HG02623 (cell line): ENCODE measurements around the gene PLPPR5.

Experiments
- ATAC-seq: cut with Tn5 transposase; IDR thresholded peaks from one replicate; pipeline ENCODE4 v1.9.1; 2021; ENCODE audit warnings: moderate library complexity; ENCODE audit not compliant: unreplicated experiment

Gene PLPPR5

DNA sequence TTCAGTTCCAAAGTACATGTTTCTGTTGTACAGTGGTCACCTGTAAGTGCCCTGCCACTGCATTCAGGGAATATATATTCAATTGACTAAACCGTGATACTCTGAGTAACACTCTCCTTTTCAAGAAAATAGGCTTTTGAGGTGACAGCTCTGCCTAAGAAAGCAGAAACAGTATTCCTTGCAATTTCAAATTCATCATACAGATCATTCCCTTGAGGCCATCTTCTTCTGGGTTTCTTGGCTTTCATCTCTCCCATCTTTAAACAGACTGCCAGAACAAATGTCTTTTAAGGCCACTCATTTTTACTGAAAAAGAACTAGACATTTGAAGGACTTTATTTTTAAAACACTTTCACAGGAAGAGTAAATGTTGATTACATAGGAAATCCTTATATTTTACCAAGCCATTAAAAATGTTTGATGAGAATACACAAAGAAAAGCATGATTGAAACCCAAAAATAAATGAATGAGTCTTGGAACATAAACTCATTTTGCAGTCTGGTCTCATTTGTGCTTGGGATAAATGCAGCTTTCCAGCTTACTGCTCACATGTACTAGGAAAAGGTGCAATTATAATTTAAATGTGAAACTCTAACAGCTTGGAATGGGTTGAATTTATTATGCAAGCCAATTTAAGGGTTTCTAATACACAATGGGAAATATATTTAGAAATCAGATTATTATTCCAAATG is 34.7 kb downstream of the PLPPR5 start:
- no peak for ATAC-seq

DNA sequence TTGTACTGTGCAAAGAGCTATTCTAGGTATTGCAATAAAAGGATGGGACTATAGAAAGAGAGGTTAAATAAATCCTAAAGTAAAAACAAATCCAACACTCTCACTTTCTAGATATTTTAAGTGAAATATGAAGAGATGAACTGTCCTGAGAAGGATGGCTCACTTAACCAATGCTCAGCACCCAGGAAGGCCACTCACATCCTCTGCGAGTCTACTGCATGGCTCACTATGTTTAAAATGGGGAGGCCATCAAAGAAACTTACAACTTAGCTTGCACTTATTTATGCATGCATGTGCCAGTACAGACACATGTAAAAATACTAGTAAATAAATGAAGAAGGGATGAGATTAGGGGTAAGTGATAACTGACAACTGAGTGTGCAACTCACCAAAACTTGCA is 37.5 kb downstream of the PLPPR5 start:
- no peak for ATAC-seq

DNA sequence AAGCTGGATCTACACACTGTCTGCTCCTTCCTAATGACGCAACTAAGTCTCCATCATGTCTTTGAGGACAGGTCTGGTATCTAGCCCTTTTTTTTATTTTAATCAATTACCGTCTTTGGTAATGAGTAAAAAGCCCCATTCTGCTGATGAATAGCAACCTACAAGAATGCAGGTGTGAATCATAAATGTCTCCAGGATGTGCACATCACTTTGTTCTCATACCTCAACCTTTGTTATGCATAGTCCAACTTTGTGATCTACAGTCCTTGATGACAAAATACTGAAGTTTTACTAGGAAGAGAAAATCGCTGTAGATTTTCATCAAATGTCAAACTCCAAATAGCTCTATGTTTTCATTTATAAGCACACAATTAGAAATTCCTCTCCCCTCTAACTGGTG is 39.3 kb downstream of the PLPPR5 start:
- ATAC-seq: no peak

DNA sequence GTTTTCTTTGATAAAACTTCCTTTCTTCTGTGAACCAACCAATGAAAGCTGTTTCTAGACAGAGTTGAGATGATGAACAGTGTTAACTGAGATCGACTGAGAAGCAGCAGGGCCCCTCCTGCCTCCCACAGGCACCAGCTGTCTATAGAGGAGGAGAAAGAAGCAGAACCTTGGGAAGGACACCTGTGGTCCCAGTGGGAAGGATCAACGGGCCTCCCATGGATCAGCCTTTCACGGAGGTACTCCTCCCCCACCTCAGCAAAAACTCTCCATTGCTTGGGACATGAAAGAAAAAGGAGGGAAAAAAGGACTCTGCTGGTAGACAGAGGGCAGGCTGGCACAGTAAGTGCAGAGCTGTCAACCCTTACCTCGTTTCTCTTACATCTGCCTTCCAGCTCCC is 40.5 kb downstream of the PLPPR5 start:
- ATAC-seq: no peak

DNA sequence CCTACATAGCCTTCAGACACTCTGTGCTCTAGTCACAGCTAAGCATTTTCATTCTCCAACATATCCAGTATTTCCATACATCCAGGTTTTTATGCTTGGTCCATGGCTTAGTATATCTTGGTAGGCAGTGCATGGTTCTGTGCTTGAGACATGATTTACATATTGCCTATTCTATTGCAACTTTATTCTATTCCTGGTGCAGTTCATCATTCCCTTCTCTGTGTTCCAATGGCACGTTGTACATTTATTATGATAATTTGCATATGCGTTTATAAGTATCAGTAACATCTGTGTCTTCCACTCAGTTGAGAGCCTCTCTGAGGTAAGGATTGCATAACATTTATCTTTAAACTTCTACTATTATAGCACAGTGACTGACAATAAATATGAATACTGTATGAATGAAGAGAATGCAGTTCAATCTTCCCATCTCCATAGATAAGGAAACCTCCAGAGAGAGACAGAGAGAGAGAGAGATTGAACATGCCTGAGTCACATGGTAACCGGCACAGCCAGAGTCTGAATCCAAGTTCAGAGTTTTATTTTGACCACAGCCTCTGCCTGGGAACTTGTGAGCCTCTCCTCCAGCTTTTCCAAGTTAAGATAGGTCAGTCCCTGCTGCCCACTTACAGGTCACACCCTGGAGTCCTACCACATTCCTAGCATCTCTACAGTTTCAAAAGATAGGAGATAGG is 41.5 kb downstream of the PLPPR5 start:
- ATAC-seq: no peak

DNA sequence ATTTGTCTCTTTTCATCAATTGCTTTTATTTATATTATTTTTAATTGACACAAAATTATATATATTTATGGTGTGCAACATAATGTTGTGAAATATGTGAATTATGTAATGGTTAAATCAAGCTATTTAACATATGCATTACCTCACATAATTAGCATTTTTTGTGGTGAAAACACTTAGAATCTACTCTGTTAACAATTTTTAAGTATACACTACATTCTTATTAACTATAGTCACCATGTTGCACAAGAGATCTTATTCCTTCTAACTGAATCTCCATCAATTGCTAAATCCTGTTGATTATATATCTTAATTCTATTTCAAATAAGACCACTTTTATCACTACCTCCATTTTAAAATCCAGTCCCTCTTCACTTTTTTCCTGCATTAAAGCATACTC is 42.5 kb downstream of the PLPPR5 start:
- ATAC-seq: no peak

DNA sequence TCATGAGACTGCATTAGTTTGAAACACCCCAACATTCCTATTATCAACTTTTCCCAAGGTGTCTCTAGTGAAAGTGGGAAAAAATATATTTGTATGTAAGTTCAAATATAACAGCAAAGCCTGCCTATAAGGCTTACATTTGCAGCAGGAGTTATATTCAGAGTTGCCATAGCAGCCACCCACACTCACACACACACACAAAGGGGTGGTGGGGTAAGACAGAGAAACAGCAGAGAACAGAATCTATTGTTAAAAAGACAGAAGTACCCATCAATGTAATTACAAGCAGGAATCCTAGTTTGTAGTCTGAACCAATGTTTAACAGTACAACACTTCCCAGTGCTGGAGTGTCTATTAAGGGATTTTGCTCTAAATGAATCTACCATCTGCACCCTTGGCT is 55.0 kb downstream of the PLPPR5 start:
- no peak for ATAC-seq

DNA sequence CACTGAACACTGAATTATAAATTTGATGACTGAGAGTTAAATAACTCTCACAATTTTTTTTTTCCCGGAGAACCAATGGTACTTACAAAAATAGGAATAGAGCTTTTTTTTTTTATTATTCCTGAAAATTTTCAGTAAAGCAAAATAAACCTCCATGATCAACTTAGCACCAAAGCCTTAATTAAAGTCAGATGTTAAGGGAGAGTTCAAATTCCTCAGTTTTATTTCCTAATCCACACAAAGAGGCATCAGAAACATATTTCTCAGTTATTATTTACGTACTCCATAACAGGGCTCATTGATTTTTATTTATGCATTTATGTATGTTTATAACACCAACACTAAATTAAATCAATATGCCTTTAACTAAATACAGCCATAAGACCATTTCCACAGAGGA is 55.5 kb downstream of the PLPPR5 start:
- no peak for ATAC-seq

DNA sequence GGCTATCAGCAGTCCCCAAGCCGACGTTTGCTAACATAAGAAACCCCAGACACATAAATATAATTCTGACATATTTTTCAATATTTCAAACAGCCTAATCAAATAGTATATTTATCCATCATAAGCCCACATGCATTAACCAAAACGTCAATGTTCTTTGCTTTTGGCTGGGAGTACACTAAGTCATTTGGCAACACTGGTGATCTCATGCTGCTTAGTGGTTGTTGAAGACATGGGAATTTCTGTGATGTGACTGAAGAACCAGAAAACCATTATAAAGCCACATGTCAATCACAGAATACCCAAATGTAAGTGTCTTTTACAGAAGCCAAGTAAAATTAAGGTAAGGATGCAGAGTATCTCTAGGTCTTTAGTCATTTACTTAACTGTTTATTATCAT is 57.6 kb downstream of the PLPPR5 start:
- no peak for ATAC-seq

DNA sequence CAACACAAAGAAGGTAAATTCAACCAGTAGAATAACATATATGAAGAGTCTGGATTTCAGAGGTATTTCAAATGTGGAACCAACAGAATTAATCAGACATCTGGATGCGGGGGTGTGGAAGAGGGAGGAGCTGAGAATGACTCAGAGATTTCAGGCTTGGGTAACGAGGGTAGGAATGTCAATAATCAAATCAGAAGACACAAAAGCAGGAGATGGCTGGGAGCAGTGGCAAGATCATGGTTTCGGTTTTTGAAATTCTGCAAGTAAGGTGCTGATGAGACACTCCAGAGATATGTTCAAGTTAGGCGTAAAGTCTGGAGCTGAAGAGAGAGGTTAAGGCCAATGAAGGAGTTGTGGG is 64.0 kb downstream of the PLPPR5 start:
- ATAC-seq: no peak

DNA sequence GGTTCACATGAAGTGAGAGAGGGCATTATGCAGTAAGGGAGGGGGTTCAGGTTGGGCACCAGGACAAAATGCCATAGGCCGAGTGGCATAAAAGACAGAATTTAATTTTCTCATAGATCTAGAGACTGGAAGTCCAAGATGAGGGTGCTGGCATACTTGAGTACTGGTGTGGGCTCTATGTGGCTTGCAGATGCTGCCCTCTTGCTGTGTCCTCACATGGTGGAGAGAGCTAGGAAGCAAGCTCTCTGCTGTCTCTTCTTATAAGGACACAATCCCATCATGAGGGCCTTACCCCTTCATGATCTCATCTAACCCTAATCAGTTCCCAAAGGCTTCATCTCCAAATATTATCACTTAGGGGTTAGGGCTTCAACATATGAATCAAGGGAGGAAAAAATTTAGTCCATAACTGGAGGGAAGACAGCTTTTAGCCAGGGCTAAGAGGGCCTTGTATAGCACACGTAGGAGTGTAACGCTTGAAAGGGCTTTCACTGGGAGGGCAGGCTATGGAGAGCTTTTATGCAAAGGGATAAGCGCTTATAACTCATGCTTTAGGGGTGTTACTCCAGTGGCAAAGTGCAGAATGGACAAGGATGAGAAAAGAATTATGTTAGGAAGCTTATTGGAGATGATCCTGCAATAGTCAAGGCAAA is 64.5 kb downstream of the PLPPR5 start:
- no peak for ATAC-seq

DNA sequence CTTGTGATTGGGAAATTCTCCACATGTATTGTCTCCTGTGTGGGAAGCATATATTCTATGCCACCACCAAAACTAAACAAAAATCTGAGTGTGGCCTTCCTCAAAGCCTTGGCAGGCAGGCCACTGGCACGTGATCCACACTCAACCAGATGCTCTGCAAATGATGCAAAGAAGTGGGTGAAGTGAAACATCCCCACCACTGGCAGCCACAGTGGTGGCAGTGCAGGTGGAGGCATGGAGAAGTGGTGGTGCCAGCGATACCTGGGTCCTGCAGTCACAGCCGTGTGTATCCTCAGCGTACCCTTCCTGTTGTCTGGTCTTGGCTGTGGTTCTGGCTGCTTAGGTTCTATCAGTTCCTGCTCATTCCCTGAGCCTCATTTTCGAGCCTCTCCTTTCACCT is 65.2 kb downstream of the PLPPR5 start:
- no peak for ATAC-seq

DNA sequence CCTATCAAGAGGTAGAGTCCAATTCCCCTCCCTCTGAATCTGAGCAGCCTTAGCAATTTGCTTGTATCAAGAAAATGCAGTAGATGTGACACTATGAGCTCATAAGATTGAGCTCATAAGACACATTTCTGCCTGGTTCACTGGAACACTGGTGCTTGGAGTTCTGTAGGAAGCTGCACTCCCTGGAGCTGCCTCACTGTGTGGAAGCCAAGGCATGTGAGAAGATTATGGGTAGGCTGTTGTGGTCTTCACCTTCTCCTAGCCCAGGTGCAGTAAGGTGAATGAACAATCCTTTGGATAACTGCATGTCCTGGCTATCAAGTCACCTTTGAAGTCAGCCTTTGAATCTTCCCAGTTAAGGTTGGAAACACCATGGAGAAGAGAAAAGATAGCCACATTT is 67.3 kb downstream of the PLPPR5 start:
- ATAC-seq: no peak

DNA sequence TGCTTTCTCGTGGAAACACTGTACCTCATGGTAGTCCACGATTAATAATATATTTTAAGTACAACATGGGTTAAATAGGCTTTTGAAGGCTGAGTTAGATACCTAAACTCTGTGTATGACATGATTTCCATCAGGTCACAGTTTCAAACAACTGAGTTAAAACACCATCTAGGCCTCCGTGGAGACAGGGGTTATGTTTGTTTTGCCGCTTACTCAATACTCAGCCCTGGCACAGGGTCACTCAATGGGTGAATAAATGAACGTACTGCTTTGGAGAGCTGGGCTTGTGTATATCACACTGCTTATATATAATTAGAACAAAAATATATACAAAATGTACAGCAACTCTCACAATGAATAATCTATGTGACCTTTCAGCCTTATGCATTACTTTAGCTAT is 72.5 kb downstream of the PLPPR5 start:
- ATAC-seq: no peak

DNA sequence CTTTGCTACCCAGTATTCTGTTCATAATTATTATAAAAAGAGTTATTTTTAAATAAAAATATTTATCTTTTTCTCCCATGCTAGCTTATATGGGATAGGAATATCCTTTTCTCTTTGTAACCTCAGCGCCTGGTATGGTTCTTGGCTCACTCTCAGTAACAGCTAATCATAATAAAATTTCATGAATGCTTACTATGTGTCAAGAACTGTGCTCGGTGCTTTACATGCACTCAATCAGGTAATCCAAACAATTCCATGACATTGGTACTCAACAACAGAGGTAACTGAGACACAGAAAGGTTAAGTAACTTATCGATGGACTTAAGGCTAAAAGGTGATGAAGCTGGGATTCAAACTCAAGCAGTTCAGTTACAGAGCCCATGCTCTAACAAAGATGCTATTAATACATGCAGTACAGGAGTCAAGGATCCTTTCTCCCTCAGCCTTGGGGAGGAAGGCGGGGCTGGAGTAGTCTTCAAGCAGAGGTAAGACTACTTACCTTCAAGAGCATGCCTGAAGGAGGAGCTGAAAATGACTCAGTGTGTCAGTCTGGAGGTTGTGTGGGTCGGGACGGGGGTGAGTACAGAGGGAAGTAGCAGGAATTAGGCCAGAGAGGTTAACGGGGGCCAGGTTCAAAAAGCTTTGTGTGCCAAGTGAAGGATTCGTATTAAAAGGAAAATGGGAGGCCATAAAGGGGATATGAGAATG is 73.4 kb downstream of the PLPPR5 start:
- no peak for ATAC-seq

DNA sequence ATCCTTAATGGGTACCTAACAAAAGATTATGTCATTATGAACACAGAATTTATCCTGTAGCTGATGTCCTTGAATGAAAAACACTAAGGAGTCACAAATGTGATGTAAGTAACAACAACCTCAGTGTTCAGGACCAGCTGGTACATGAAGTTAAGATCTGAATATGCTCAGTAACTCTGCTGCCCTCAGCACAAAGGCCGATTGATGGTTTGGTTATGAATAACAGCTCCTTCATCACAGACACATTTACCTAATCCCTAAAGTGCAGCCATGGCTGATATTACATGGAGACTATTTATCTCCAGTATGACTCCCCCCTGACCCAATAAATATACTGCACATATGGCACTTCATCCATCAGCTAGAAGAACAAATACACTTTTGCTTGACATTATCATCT is 75.2 kb downstream of the PLPPR5 start:
- no peak for ATAC-seq

DNA sequence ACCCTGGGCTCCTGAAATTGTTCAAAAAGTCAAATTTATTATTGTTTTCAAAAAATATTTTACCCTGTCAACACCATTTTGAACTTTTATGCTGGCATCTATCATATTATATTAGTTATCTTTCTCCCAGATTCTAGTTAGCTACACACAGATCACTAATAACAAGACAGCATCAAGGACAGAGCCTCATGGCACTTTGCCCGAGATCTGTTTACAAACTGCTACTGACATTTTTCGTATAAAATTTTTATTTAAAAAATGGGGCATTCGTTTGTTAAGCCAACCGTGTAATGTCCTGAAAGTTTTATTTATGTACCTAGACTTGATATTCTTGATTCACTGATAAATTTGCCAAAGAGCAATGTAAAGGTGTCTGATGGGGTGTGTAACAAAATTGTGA is 78.1 kb downstream of the PLPPR5 start:
- ATAC-seq: no peak

DNA sequence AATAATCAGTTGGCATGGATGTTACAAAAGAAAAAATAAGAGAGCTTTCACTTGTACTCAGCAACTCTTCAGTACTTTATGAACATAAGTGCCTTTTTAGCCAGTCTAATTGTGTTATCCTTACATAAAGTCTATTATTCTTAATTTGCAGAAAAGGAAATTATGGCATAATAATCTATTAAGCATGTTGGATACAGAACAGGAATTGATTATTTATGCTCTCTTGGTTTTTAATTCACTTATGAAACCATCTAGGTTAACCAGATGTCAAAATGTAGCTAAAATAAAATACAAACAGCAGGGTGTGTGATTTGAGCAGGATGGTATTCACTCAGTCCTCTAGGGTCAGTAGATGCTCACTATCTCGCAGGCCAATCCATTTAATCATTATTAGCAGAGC is 79.7 kb downstream of the PLPPR5 start:
- no peak for ATAC-seq

DNA sequence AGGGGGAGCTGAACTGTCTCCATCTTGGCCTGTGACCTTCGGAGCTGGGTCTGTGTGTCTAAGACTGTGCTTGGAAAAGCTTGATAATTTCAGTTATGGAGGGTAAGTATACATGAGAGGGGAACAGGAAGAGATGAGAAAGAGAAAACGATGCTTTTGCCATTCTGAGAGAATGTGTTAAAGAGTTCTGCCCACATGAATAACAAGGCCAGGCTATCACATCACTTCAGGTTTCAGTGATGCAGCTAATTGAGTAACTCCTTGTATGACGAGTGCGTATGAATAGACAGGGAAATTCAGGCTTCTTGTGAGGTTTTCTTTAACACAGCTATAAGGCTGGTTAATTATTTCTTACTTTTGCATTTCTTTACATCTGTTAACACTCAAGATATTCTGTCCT is 81.0 kb downstream of the PLPPR5 start:
- no peak for ATAC-seq

DNA sequence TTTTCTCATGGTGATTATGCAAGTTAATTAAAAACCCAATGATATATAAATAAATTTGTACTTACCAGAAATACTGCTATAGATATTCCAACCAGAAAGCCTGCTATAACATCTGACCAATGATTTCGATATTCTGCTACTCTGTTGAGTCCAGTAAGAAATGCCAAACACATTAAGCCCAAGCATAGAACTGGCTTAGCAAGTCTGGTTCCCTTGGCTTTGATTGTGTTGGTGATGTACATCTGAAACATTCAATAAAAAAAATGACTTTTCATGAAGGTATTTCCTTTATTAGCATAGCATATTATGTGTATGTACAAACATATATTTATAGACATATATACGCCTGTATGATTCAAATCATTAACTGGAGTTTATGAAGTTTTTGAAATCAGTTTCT is 82.8 kb downstream of the PLPPR5 start:
- no peak for ATAC-seq

DNA sequence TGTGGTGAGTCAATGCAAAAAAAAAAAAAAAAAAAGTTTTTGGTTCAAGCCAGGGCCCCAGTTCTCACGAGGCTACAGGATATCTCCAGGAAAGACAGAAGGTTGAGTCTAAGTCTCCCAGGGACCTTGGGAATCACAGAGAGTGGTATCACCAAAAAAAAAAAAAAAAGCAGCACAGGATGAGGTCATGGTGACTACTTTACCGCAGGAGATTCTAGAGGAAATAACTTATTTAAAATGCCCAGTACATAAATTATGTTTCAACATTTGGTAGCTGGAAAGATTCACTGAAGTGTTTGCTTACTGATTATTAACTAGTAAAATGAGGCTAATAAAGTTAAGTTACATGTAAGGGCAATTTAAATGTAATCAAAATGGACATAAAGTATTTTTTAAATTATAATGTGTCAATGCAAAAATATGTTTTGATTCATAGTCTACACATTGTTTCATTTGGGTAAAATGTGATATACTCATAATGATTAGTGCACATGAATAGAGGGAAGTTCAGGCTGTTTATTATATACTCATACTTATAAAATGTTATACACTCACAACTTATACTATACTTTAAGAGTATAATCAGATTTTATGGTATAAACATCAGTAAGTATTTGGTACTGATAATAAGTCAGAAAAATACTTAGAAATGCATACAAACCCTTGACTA is 84.1 kb downstream of the PLPPR5 start:
- no peak for ATAC-seq
